ENCODE results near the gene PREPL.

GRCh38 chr2:44290261-44290660, 71.0 kb downstream of the PREPL start:
- TF ChIP-seq EZH2 (IDR thresholded peaks at IDR 0.05; ENCODE audit: insufficient read depth, poor library complexity, severe bottlenecking) (no peak), EZH2phosphoT487 (IDR thresholded peaks at IDR 0.05; ENCODE audit: insufficient read depth, low read depth) (no peak)
